Activated T-cell treated with anti-CD3 and anti-CD28 coated beads, Interleukin-2, amount 50 U/mL, for 72 hours (primary cell): Measurements from ENCODE around the gene DNAJC8. TPM values are rescaled to one million over a fixed set of nuclear protein-coding genes. Genes with fewer than 3 reads are reported as not detected.

Source experiments
- ATAC-seq, 2 donors: fragments of 150-1000 bp; cut with Tn5 transposase; replicated peaks in 1 of 2; 2 replicates each; pipeline ENCODE4 v1.10.0; 2021; ENCODE audit warnings: moderate library complexity in 2 of 2, mild to moderate bottlenecking in 1 of 2
- DNase-seq, 2 donors: peaks; one replicate each; pipeline ENCODE4 v3.0.0; 2021 to 2022; ENCODE audit warnings: mixed read lengths in 1 of 2
- H3K27ac Mint-ChIP-seq: one replicate; pipeline ENCODE4 v1.8.0; 2022; ENCODE audit warnings: mild to moderate bottlenecking, moderate library complexity, mixed read lengths
- H3K27me3 Mint-ChIP-seq: one replicate; pipeline ENCODE4 v1.8.0; 2022; ENCODE audit warnings: low read depth, mixed read lengths
- H3K36me3 Mint-ChIP-seq, 2 donors: one replicate each; pipeline ENCODE4 v1.8.0; 2022; ENCODE audit warnings: mixed read lengths in 2 of 2, mild to moderate bottlenecking in 1 of 2; ENCODE audit not compliant: insufficient read depth in 2 of 2
- H3K4me1 Mint-ChIP-seq: one replicate; pipeline ENCODE4 v1.8.0; 2022; ENCODE audit warnings: low read depth, mixed read lengths
- H3K4me3 Mint-ChIP-seq, 2 donors: one replicate each; pipeline ENCODE4 v1.8.0; 2022; ENCODE audit warnings: mild to moderate bottlenecking in 2 of 2, mixed read lengths in 2 of 2, moderate library complexity in 2 of 2
- H3K9me3 Mint-ChIP-seq, 2 donors: one replicate each; pipeline ENCODE4 v1.8.0; 2022; ENCODE audit warnings: mixed read lengths in 2 of 2
- total RNA-seq, 2 donors: library from RNA; stranded (reverse); gene quantifications; one replicate each; pipeline ENCODE4 v1.2.3, GENCODE V29; 2022

DNAJC8 gene
- total RNA-seq, 2 donors from 2014 or later = 61.9 to 63.7 TPM

DNA sequence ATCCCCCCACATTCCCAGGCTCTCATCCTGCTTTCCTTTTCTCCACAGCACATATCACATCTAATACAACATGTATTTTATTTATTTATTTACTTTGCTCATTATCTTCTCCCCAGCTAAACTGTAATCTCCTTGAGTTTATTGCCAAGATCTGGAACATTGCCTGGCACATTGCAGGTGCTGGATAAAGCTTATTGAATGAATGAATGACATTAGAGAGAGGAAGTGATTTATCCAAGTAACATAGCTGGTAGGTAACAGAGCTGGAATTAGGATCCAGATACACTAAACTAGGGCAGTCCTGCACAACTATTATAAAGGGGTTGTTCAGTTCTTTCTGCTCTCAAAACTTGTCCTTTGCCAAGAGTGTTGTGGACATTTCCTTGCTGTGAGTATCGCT, 47.8 kb downstream of the DNAJC8 start:
- Mint-ChIP-seq H3K36me3 (peaks cover 3% of the 10 kb centered on the region in 2 donors), H3K4me3 (no peak overlapping the region), H3K4me1 (peaks cover 10% of the 10 kb centered on the region), H3K27me3 (peaks cover 27% of the 10 kb centered on the region), H3K9me3 (no peaks in the 10 kb centered on the region), H3K27ac (no peak overlapping the region)
- DNase-seq = no peak
- no peak for ATAC-seq

DNA sequence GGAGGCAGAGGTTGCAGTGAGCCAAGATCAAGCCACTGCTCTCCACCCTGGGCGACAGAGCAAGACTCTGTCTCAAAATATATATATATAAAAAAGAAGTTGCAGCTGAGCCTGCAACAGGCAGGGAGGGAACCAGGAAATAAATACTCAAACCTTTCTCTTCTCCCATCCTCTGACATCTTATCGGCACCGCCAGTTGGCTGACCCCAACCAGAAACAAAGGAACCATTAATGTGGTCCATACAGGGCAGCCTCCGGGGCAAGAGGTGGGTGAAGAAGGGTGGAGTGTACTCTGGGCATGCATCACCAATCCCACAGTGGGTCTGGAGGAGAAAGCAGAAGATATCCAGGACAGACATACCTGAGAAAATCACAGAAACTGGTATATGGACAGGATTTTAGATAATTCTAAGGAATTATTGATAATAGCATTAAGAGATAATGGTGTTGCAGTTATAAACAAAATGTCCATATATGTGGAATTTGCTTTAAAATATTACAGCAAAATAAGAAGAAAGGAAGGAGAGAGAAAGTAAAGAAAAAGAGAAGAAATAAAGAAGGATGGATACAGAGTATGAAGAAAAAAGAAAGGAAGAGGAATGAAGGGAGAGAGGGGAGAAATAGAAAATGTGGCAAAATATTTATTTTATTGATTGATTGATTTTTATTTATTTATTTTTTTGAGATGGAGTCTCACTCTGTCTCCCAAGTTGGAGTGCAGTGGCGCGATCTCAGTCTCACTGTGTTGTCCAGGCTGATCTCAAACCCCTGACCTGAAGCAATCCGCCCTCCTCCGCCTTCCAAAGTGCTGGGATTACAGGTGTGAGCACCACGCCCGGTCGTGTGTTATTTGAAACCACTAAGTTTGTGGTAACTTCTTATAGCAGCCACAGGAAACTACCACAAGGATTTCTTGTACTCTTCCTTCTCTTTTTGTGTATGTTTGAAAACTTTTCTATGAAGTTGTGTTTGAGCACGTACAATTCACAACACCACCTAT, 52.2 kb downstream of the DNAJC8 start:
- Mint-ChIP-seq H3K27ac (no peak overlapping the region), H3K4me1 (peaks cover 10% of the 10 kb centered on the region), H3K36me3 (peaks cover 3% of the 10 kb centered on the region in 2 donors), H3K9me3 (no peaks in the 10 kb centered on the region), H3K4me3 (peak overlapping the region in 1 of 2 donors; percentile 42), H3K27me3 (peaks cover 67% of the 10 kb centered on the region)
- DNase-seq (no peak), ATAC-seq (no peak)

DNA sequence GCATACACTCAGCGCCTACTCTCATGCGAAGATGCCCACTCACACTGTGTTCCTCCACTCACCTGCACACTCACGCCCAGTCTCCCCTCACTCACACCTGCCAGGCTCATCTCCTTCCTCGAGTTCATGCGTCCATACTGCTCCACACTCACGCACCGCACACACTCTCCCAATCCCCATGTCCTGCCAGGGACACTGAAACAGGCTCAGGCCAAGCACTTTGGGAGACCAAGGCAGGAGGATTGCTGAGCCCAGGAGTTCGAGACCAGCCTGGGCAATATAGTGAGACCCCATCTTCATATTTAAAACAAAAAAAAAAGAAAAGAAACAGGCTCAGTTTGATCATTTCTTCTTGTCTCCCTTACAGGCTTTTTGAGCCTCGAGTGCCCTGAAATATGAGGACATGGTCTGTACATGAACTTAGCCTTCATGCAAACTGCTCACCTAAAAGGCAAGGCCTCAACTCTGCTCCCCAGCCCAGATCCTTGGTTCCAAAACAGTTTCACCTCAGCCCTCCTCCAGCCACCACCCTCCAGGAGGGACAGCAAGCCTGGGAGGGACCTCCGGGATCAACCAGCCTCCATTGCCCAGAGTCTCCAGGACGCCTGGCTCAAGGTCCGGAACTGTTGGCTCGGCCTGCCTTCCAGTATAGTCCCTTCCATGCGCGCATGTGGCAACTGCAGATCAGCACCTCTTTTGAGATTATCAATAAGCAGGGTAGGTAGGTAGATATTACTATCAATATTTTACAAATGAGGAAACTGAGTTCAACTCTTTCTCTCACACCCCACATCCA, 53.9 kb downstream of the DNAJC8 start:
- no peak for ATAC-seq
- H3K9me3 Mint-ChIP-seq = no peaks in the 10 kb centered on the region
- peaks cover 71% of the 10 kb centered on the region for H3K27me3 Mint-ChIP-seq
- H3K27ac Mint-ChIP-seq = no peak overlapping the region
- H3K4me1 Mint-ChIP-seq = peaks cover 12% of the 10 kb centered on the region
- H3K4me3 Mint-ChIP-seq = no peak overlapping the region
- no peak for DNase-seq
- peaks cover 0 to 1% of the 10 kb centered on the region in 2 donors for H3K36me3 Mint-ChIP-seq

DNA sequence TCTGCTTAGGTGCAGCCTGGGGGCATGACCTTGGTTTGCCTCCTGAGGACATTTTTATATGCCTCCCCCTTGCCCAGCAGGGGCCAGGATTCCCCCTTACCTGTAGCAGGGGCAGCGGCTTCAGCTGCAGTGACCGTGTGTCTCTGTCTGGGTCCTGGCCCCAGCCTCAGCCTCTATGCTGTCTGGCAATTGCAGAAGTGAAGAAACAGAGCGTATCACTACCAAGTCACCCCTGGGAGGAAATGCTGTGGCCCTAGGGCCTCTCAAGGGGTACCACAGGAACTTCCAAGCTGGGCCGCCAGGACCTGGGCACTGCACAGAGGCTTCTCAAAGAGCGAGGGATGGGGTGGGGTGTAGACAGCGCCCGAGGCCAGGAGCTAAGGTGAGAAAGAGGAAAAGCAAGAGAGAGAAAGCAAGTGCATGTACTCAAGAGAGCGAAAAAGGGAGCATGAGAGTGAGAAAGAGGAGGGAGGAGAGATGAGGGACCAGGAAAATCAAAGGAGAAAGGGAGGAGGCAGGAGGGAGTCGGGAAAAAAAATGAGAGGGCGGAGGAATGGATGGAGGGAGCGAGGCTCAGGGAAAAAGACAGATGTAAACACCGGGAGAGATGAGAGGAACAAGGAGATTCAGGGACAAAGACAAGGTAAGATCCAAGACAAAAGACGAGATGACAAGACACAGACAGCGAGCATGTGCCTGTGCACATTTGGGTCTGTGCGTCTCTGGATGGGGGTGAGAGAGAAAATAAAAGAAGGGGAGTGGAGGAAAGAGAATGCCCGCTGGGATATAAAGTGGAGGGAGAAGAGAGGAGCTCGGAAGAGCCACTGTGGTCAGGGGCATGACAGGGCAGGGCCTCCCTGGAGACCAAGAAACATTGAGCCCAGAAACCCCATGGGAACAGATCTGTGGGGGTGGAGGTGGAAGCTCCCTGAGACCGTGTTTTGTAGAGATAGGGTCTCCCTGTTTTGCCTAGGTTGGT, 56.0 kb downstream of the DNAJC8 start, which contains the start of gene PTAFR:
TSS of gene PTAFR (minus strand) at position 199 of the 979 bp plus-strand sequence. CDS start 25,669 bp downstream, outside the sequence.
- ATAC-seq (no peak), DNase-seq (no peak)
- Mint-ChIP-seq H3K27ac (no peak within 1 kb of the TSS), H3K27me3 (peaks cover 85% of the 10 kb centered on the region), H3K9me3 (no peaks in the 10 kb centered on the region), H3K4me1 (peaks cover 33% of the 10 kb centered on the region), H3K36me3 (no peaks in the 10 kb centered on the region), H3K4me3 (no peak within 1 kb of the TSS)

DNA sequence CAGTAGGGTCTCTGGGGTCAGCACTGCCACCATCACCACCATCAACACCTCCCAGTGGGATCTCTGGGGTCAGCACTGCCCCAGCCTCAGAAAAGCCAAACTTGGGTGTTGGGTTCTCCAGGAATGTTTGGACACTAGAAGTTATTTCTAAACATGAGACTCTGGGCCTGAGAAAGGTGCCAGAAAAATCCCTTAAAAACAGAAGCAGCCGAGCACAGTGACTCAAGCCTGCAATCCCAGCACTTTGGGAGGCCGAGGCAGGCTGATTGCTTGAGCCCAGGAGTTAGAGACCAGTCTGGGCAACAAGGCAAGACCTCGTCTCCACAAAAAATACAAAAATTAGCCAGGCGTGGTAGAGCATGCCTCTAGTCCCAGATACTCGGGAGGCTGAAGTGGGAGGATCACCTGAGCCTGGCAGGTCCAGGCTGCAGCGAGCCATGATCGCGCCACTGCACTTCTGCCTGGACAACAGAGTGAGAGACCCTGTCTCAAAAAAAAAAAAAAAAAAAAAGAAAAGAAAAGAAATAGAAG, 56.8 kb downstream of the DNAJC8 start:
- Mint-ChIP-seq H3K9me3 (no peaks in the 10 kb centered on the region), H3K4me1 (peaks cover 38% of the 10 kb centered on the region), H3K27ac (no peak overlapping the region), H3K27me3 (peaks cover 87% of the 10 kb centered on the region), H3K4me3 (no peak overlapping the region), H3K36me3 (no peaks in the 10 kb centered on the region)
- DNase-seq (no peak), ATAC-seq (no peak)

DNA sequence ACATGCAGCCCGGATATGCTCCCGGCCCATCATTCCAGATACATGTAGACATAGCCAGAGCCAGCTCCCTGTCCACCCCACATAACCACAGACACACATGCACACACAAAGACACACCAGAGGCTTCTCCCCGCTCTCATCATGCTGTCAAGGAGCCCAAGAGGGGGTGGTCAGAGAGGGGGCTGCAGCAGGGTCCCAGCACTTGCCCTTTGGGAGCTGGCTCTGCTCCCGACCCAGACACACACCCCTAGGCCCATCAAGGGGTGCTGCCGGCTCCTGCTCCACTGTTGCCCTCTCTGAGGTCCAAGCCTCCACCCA, 58.9 kb downstream of the DNAJC8 start:
- H3K9me3 Mint-ChIP-seq = no peaks in the 10 kb centered on the region
- no peaks in the 10 kb centered on the region for H3K36me3 Mint-ChIP-seq
- H3K27me3 Mint-ChIP-seq = peaks cover 69% of the 10 kb centered on the region
- H3K27ac Mint-ChIP-seq = no peak overlapping the region
- peaks cover 46% of the 10 kb centered on the region for H3K4me1 Mint-ChIP-seq
- no peak for DNase-seq
- ATAC-seq = no peak
- no peak overlapping the region for H3K4me3 Mint-ChIP-seq

DNA sequence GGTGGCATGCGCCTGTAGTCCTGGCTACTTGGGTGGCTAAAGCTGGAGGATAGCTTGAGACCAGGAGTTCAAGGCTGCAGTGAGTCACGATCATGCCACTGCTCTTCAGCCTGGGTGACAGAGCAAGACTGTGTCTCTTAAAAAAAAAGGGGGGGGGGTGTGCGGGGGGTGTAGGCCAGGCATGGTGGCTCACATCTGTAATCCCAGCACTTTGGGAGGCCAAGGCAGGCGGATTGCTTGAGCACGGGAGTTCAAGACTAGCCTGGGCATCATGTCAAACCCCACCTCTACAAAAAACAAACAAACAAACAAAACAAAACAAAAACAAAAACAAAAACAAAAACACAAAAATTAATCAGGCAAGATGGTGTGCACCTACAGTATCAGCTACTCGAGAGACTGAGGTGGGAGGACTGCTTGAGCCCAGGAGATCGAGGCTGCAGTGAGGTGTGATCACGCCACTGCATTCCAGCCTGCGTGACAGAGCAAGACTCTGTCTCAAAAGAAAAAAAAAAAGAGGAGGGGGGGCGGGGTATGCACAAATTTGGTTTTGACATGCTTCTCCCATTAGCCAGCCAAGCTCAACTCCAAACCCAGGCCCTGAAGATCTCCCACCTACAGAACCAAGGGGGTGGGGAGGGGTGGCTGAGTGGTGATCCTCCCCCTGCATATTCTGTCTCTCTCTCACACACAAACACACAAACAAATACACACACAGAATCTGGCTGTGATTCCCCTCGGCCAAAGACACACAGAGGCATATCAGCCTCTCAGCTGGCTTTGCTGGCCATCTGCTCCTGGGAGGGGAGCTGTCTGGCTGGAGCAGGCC, 59.5 kb downstream of the DNAJC8 start:
- H3K36me3 Mint-ChIP-seq = no peaks in the 10 kb centered on the region
- ATAC-seq (no peak), DNase-seq (no peak)
- H3K27ac Mint-ChIP-seq = no peak overlapping the region
- no peak overlapping the region for H3K4me3 Mint-ChIP-seq
- peaks cover 67% of the 10 kb centered on the region for H3K27me3 Mint-ChIP-seq
- H3K9me3 Mint-ChIP-seq = no peaks in the 10 kb centered on the region
- peaks cover 51% of the 10 kb centered on the region for H3K4me1 Mint-ChIP-seq

DNA sequence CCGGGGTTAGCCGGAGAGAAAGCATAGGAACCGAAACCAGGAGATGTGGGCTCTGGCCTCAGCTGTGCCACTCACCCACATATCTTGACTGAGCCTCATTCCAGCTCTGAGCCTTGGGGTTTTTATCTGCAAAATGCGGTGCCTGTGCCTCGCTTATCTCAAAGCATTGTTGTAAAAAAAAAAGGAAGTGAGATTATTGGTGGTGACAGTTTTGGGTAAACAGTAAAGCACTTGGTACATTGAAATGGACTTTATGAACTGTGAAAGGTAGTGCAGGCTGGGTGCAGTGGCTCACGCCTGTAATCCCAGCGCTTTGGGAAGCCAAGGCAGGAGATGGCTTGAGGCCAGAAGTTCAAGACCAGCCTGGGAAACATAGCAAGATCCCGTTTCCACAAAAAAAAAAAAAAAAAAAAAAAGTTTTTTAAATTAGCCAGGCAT, 60.1 kb downstream of the DNAJC8 start:
- ATAC-seq = peak; percentile 46 to 51
- H3K4me3 Mint-ChIP-seq = peak overlapping the region in 1 of 2 donors; percentile 29
- peaks cover 68% of the 10 kb centered on the region for H3K27me3 Mint-ChIP-seq
- peaks cover 55% of the 10 kb centered on the region for H3K4me1 Mint-ChIP-seq
- no peaks in the 10 kb centered on the region for H3K9me3 Mint-ChIP-seq
- H3K27ac Mint-ChIP-seq = no peak overlapping the region
- H3K36me3 Mint-ChIP-seq = no peaks in the 10 kb centered on the region
- peak; percentile 50 to 65 for DNase-seq

DNA sequence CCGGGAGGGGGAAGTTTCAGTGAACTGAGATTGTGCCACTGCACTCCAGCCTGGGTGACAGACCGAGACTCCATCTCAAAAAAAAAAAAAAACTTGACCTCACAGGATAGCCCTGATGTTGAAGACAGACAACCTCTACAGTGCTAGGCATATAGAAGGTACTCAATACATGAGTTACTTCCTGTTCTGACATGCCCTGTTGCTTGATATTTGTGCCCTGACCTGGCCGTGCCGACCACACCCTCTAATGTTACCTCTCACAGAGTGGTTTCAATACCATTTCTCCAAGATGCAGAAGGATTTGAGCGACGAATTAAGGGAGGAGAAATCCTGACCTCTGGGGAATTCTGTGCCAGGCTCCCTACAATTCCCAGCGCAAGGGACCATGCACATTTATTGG, 61.6 kb downstream of the DNAJC8 start:
- ATAC-seq (no peak), DNase-seq (no peak)
- peaks cover 55% of the 10 kb centered on the region for H3K4me1 Mint-ChIP-seq
- H3K9me3 Mint-ChIP-seq = no peaks in the 10 kb centered on the region
- peaks cover 63% of the 10 kb centered on the region for H3K27me3 Mint-ChIP-seq
- no peaks in the 10 kb centered on the region for H3K36me3 Mint-ChIP-seq
- H3K4me3 Mint-ChIP-seq = no peak overlapping the region
- no peak overlapping the region for H3K27ac Mint-ChIP-seq

DNA sequence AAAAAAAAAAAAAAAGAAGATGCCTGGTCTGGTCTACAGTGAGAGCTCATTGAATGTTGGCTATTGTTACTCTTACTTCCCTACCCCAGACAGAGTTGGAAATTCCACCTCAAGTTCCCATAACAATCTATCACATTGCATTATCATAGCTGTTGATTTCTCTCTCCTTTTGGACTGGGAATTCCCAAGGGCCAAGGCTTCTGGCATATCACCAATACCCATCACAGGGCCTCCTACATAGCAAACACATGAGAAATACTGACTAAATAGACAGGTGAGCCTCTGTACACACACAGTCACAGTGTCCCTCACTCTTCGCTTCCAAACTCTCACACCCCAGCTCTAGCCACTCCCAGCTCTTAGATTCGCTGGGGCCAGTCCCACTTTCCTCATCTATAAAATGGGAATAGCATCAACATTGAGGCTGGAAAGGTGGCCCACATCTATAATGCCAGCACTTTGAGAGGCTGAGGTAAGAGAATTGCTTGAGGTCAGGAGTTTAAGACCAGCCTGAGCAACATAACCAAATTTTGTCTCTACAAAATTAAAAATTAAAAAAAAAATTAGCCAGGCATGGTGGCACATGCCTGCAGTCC, 62.7 kb downstream of the DNAJC8 start:
- Mint-ChIP-seq H3K4me3 (no peak overlapping the region), H3K27me3 (peaks cover 58% of the 10 kb centered on the region)

DNA sequence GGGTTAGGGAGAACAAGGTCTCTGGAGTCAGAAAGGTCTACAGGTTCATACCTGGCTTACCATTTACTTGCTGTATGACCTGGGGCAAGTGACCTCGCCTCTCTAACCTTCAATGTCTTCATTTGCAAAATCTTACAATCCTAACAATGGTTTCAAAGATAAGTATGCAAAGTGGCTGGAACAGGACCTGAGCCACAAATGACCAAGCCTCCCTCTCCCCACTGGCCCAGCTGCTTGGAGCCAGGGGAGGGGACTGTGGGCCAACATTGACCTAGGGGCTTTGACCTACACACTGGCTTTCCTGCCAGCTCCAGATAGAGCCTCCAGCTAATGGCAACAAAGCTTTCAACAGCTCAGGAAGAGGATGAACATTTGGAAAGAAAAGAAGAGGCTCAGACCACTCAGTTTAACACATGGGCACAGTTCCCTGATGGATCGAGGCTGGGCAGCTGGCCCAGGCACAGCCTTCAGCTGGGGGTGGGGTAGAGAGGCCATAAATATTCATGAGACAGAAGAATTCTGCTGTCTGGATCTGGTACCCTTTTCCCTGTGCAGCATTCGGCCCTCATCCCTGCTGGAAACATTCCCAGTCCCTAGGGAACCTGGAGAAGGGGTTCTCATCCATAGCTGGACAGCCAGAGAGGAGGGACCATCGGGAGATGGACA, 69.2 kb downstream of the DNAJC8 start:
- DNase-seq (no peak), ATAC-seq (no peak)
- H3K4me3 Mint-ChIP-seq = no peak overlapping the region
- H3K27ac Mint-ChIP-seq = no peak overlapping the region
- peaks cover 76% of the 10 kb centered on the region for H3K27me3 Mint-ChIP-seq
- peaks cover 6% of the 10 kb centered on the region for H3K4me1 Mint-ChIP-seq
- H3K9me3 Mint-ChIP-seq = peaks cover 0 to 3% of the 10 kb centered on the region in 2 donors
- H3K36me3 Mint-ChIP-seq = peaks cover 0 to 3% of the 10 kb centered on the region in 2 donors

More for the DNA sequence above, 62.7 kb downstream of the DNAJC8 start:
- H3K4me1 Mint-ChIP-seq = peaks cover 55% of the 10 kb centered on the region
- H3K9me3 Mint-ChIP-seq = peaks cover 0 to 3% of the 10 kb centered on the region in 2 donors
- no peak overlapping the region for H3K27ac Mint-ChIP-seq
- H3K36me3 Mint-ChIP-seq = peaks cover 0 to 3% of the 10 kb centered on the region in 2 donors
- ATAC-seq = no peak
- DNase-seq = no peak
